Neural progenitor cell (in vitro differentiated cells): ENCODE data around the gene MBLAC1. TPM values are rescaled to one million over a fixed set of nuclear protein-coding genes. Genes with fewer than 3 reads are reported as not detected.

Experiments
- DNase-seq: peaks from one replicate; pipeline ENCODE4 v3.0.0-alpha.2; 2016; ENCODE audit warnings: low spot score
- H2AFZ ChIP-seq: fragments of 200-600 bp; sonication (generic); replicated peaks from 2 replicates; pipeline ENCODE4 v1.6.1; 2016; ENCODE audit warnings: antibody characterized with exemption
- H3F3A ChIP-seq: fragments of 200-600 bp; sonication (generic); 2 replicates; pipeline ENCODE4 v1.6.1; 2016; ENCODE audit warnings: antibody characterized with exemption, low read depth
- H3K27ac ChIP-seq: fragments of 200-600 bp; sonication (generic); 2 replicates; pipeline ENCODE4 v1.5.1; 2016; ENCODE audit warnings: mild to moderate bottlenecking
- H3K27me3 ChIP-seq: fragments of 200-600 bp; sonication (generic); 2 replicates; pipeline ENCODE4 v1.6.1; 2016; ENCODE audit warnings: mild to moderate bottlenecking, moderate library complexity
- H3K36me3 ChIP-seq: fragments of 200-600 bp; sonication (generic); 2 replicates; pipeline ENCODE4 v1.5.1; 2016
- H3K4me1 ChIP-seq: fragments of 200-600 bp; sonication (generic); 2 replicates; pipeline ENCODE4 v1.6.1; 2016; ENCODE audit warnings: mixed run types
- H3K4me2 ChIP-seq: fragments of 200-600 bp; sonication (generic); 2 replicates; pipeline ENCODE4 v1.6.1; 2016
- H3K4me3 ChIP-seq: fragments of 200-600 bp; sonication (generic); 2 replicates; pipeline ENCODE4 v1.5.1; 2016
- H3K79me2 ChIP-seq: fragments of 200-600 bp; sonication (generic); 2 replicates; pipeline ENCODE4 v1.6.1; 2016; ENCODE audit warnings: low read depth
- H3K9ac ChIP-seq: fragments of 200-600 bp; sonication (generic); 2 replicates; pipeline ENCODE4 v1.6.1; 2016
- H3K9me3 ChIP-seq: fragments of 200-600 bp; sonication (generic); 2 replicates; pipeline ENCODE4 v1.5.1; 2016; ENCODE audit warnings: low read depth
- H4K20me1 ChIP-seq: fragments of 200-600 bp; sonication (generic); 2 replicates; pipeline ENCODE4 v1.6.1; 2016; ENCODE audit warnings: low read depth
- H3K27ac Mint-ChIP-seq: 3 replicates; pipeline ENCODE4 v1.8.0; 2021; ENCODE audit warnings: mixed read lengths
- H3K27me3 Mint-ChIP-seq: 2 replicates; pipeline ENCODE4 v1.8.0; 2022; ENCODE audit warnings: low read depth, mild to moderate bottlenecking, inconsistent platforms, moderate library complexity, mixed read lengths; ENCODE audit not compliant: insufficient read depth
- H3K36me3 Mint-ChIP-seq: 3 replicates; pipeline ENCODE4 v1.8.0; 2021; ENCODE audit warnings: mixed read lengths
- H3K4me1 Mint-ChIP-seq: 3 replicates; pipeline ENCODE4 v1.8.0; 2021; ENCODE audit warnings: mixed read lengths
- H3K4me3 Mint-ChIP-seq: 3 replicates; pipeline ENCODE4 v1.8.0; 2021; ENCODE audit warnings: mild to moderate bottlenecking, moderate library complexity, mixed read lengths
- H3K9me3 Mint-ChIP-seq: 3 replicates; pipeline ENCODE4 v1.8.0; 2020; ENCODE audit warnings: mixed read lengths
- CTCF ChIP-seq: fragments of 200-600 bp; sonication (generic); IDR thresholded peaks from 2 replicates; pipeline ENCODE4 v1.5.1; 2017; ENCODE audit warnings: antibody characterized with exemption, mild to moderate bottlenecking
- EZH2 ChIP-seq: fragments of 200-600 bp; sonication (generic); IDR thresholded peaks from 2 replicates; pipeline ENCODE4 v1.6.1; 2017; ENCODE audit warnings: antibody characterized with exemption, mild to moderate bottlenecking, moderate library complexity
- EZH2phosphoT487 ChIP-seq: fragments of 200-600 bp; sonication (generic); IDR thresholded peaks from 2 replicates; pipeline ENCODE4 v1.6.1; 2017; ENCODE audit warnings: antibody characterized with exemption
- total RNA-seq: library from RNA; depleted of rRNA; stranded (reverse); fragments of >200 nt; gene quantifications from 2 replicates; pipeline ENCODE4 v1.2.3, GENCODE V29; 2015; ENCODE audit warnings: low replicate concordance

MBLAC1 gene
- total RNA-seq, 1 donor from 2014 or later = 1.6 TPM

- H3K9me3 ChIP-seq = no peaks in the 10 kb centered on the region
- Mint-ChIP-seq H3K27ac (no peak overlapping the region), H3K27me3 (peaks cover 11% of the 10 kb centered on the region), H3K36me3 (peaks cover 18% of the 10 kb centered on the region), H3K4me1 (peaks cover 31% of the 10 kb centered on the region), H3K9me3 (no peaks in the 10 kb centered on the region), H3K4me3 (peak overlapping the region; percentile 83)
- H2AFZ ChIP-seq = no peak overlapping the region
- H3K9ac ChIP-seq = no peak overlapping the region
- peaks cover 23% of the 10 kb centered on the region for H3K4me1 ChIP-seq
- DNase-seq = no peak
- H3K27me3 ChIP-seq = peaks cover 36% of the 10 kb centered on the region
- TF ChIP-seq EZH2 (no peak), CTCF (no peak), EZH2phosphoT487 (no peak)
- H3K4me2 ChIP-seq = no peak overlapping the region
- no peak overlapping the region for H3K27ac ChIP-seq
- no peak overlapping the region for H3K4me3 ChIP-seq
- H4K20me1 ChIP-seq = peaks cover 60% of the 10 kb centered on the region
- H3F3A ChIP-seq = peaks cover 28% of the 10 kb centered on the region
- H3K36me3 ChIP-seq = no peaks in the 10 kb centered on the region
- peaks cover 10% of the 10 kb centered on the region for H3K79me2 ChIP-seq
Observed at GRCh38 chr7:100174582-100174981, 47.8 kb downstream of the MBLAC1 start.

GRCh38 chr7:100175296-100175935 lies 48.6 kb downstream of the MBLAC1 start:
- H3K36me3 Mint-ChIP-seq = peaks cover 18% of the 10 kb centered on the region
- no peaks in the 10 kb centered on the region for H3K9me3 Mint-ChIP-seq
- Histone ChIP-seq H3K4me3 (no peak overlapping the region), H2AFZ (no peak overlapping the region), H3K27ac (no peak overlapping the region), H3K9me3 (no peaks in the 10 kb centered on the region), H3K79me2 (peaks cover 10% of the 10 kb centered on the region), H4K20me1 (peaks cover 52% of the 10 kb centered on the region), H3F3A (peaks cover 21% of the 10 kb centered on the region), H3K36me3 (no peaks in the 10 kb centered on the region), H3K27me3 (peaks cover 36% of the 10 kb centered on the region), H3K4me2 (peak overlapping the region; percentile 87), H3K4me1 (peaks cover 21% of the 10 kb centered on the region), H3K9ac (no peak overlapping the region)
- TF ChIP-seq CTCF = no peak
- no peak for TF ChIP-seq EZH2
- no peak for TF ChIP-seq EZH2phosphoT487
- no peak for DNase-seq
- peaks cover 26% of the 10 kb centered on the region for H3K4me1 Mint-ChIP-seq
- peaks cover 11% of the 10 kb centered on the region for H3K27me3 Mint-ChIP-seq
- no peak overlapping the region for H3K27ac Mint-ChIP-seq
- H3K4me3 Mint-ChIP-seq = peak overlapping the region; percentile 83

- H3K27ac ChIP-seq = no peak overlapping the region
- H3K36me3 ChIP-seq = no peaks in the 10 kb centered on the region
- H3K36me3 Mint-ChIP-seq = peaks cover 15% of the 10 kb centered on the region
- peaks cover 10% of the 10 kb centered on the region for H3K79me2 ChIP-seq
- H3K9me3 ChIP-seq = no peaks in the 10 kb centered on the region
- no peak overlapping the region for H3K27ac Mint-ChIP-seq
- peaks cover 23% of the 10 kb centered on the region for H3K4me1 Mint-ChIP-seq
- H3K9me3 Mint-ChIP-seq = no peaks in the 10 kb centered on the region
- no peak for DNase-seq
- peak overlapping the region; percentile 83 for H2AFZ ChIP-seq
- H3K27me3 Mint-ChIP-seq = peaks cover 9% of the 10 kb centered on the region
- H3K4me2 ChIP-seq = peak overlapping the region; percentile 87
- peaks cover 26% of the 10 kb centered on the region for H3K27me3 ChIP-seq
- H4K20me1 ChIP-seq = peaks cover 43% of the 10 kb centered on the region
- TF ChIP-seq CTCF (no peak), EZH2phosphoT487 (no peak), EZH2 (no peak)
- peak overlapping the region; percentile 64 for H3K9ac ChIP-seq
- peak overlapping the region; percentile 94 for H3K4me3 Mint-ChIP-seq
- H3K4me3 ChIP-seq = peak overlapping the region; percentile 95
- peaks cover 13% of the 10 kb centered on the region for H3K4me1 ChIP-seq
- peaks cover 17% of the 10 kb centered on the region for H3F3A ChIP-seq
Observed at GRCh38 chr7:100176096-100177044, 49.6 kb downstream of the MBLAC1 start.
